Lung (tissue), 12 donors: Measurements from ENCODE around the gene RCBTB2. TPM values are rescaled to one million over a fixed set of nuclear protein-coding genes. Genes with fewer than 3 reads are reported as not detected.
A peak's percentile ranks its signal among the peaks of the same experiment; 100 is the strongest.

Experiments
- ATAC-seq: fragments of 200-7000 bp; cut with Tn5 transposase; one replicate; pipeline ENCODE4 v1.9.1; 2020; ENCODE audit warnings: moderate number of reproducible peaks; ENCODE audit not compliant: insufficient read depth, low FRiP score
- DNase-seq, 3 donors: peaks; one replicate each; pipeline ENCODE4 v3.0.0-alpha.2; 2013 to 2017
- H3K27ac ChIP-seq, 2 donors: one replicate each; pipeline ENCODE4 v1.5.1; 2013; ENCODE audit warnings: mild to moderate bottlenecking in 2 of 2, moderate library complexity in 2 of 2, control low read depth in 1 of 2, inconsistent platforms in 1 of 2, low read depth in 1 of 2, low read length in 1 of 2
- H3K27me3 ChIP-seq, 3 donors: one replicate each; pipeline ENCODE4 v1.5.1; 2013; ENCODE audit warnings: low read length in 2 of 3; ENCODE audit not compliant: control insufficient read depth in 3 of 3, insufficient read depth in 3 of 3
- H3K36me3 ChIP-seq, 4 donors: one replicate each; pipeline ENCODE4 v1.5.1; 2013; ENCODE audit warnings: low read length in 4 of 4, mild to moderate bottlenecking in 1 of 4, moderate library complexity in 1 of 4; ENCODE audit not compliant: control insufficient read depth in 4 of 4, insufficient read depth in 4 of 4
- H3K4me1 ChIP-seq, 5 donors: one replicate each; pipeline ENCODE4 v1.5.1; 2013; ENCODE audit warnings: low read length in 5 of 5, mild to moderate bottlenecking in 2 of 5, moderate library complexity in 1 of 5; ENCODE audit not compliant: control insufficient read depth in 5 of 5, insufficient read depth in 5 of 5
- H3K4me3 ChIP-seq: one replicate; pipeline ENCODE4 v1.5.1; 2013; ENCODE audit warnings: mild to moderate bottlenecking, control low read depth, moderate library complexity
- H3K9ac ChIP-seq, 2 donors: one replicate each; pipeline ENCODE4 v1.5.1; 2013; ENCODE audit warnings: low read length in 2 of 2, control low read depth in 1 of 2; ENCODE audit not compliant: insufficient read depth in 1 of 2
- H3K9me3 ChIP-seq, 4 donors: one replicate each; pipeline ENCODE4 v1.5.1; 2013; ENCODE audit warnings: low read length in 3 of 4, mild to moderate bottlenecking in 1 of 4, moderate library complexity in 1 of 4; ENCODE audit not compliant: control insufficient read depth in 4 of 4, insufficient read depth in 3 of 4
- WGBS, 2 donors: extraction: QIAGEN DNeasy Blood & Tissue Kit; methylation state at CpG; one replicate each; pipeline ENCODE4 v1.1.7; 2013; 5-methylcytosine and 5-hydroxymethylcytosine counted together
- polyA plus RNA-seq, 2 donors: library from polyadenylated mRNA; stranded (reverse); fragments of 200-250 nt; gene quantifications; one replicate each; pipeline ENCODE4 v1.2.1, GENCODE V29; 2013
- total RNA-seq, 2 donors: library from RNA; depleted of rRNA in 1 of 2; stranded (reverse); fragments of >200 nt in 1 of 2; gene quantifications; one replicate each; pipeline ENCODE4 v1.2.1, GENCODE V29; 2014 to 2021
- TF ChIP-seq, protein P1 (sequence below): IDR thresholded peaks from 2 replicates; pipeline ENCODE4 v1.5.1; 2012; ENCODE audit warnings: mild to moderate bottlenecking; ENCODE audit errors: control extremely low read depth, extremely low read depth
- donor health status: control.
- donor health status: control.
- donor health status: Bipolar disorder and iron deficiency.
- donor health status: healthy.
- donor health status: DM: yes; HTN: yes; CAD: no.

The RCBTB2 gene
- total and polyA plus RNA-seq, 4 donors = 8.5 to 18.4 (median 12.1) TPM

DNA sequence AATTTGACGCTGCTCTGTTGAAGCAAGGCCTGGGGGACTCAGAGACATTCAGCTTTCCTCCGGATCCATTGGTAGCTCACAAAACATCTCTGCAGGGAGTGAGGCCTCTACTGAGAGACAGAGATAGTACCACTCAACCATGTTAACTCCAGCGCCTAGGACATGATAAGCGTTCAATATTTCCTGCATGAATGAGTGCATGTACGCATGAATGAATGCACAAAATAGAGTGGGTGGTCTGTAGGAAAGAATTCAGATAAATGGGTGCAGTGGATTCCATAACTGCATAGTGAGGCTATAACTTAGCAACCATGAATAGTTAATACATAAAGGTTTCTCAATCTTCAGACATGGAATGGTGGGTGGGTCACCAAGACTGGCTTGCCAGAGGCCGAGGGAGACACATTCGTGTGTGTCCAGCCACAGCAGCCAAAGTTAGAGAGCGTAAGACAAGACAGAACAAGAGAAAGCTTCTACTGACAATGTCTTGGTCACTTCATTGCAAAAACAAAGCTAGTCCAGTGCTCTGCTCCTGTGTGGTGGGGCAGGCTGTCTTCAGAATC lies 36.3 kb upstream of the RCBTB2 start:
- ATAC-seq (no peak), DNase-seq (no peak)
- no peaks in the 10 kb centered on the region for H3K36me3 ChIP-seq
- no peaks in the 10 kb centered on the region for H3K9me3 ChIP-seq
- no peak overlapping the region for H3K9ac ChIP-seq
- no peak overlapping the region for H3K4me3 ChIP-seq
- H3K4me1 ChIP-seq = peaks cover 5 to 58% (median 9%) of the 10 kb centered on the region in 5 donors
- whole genome bisulfite sequencing, 2 donors = 93 to 95% methylated on average over 8 of the region's 8 CpGs
- no peaks in the 10 kb centered on the region for H3K27me3 ChIP-seq
- TF ChIP-seq, protein P1, sequence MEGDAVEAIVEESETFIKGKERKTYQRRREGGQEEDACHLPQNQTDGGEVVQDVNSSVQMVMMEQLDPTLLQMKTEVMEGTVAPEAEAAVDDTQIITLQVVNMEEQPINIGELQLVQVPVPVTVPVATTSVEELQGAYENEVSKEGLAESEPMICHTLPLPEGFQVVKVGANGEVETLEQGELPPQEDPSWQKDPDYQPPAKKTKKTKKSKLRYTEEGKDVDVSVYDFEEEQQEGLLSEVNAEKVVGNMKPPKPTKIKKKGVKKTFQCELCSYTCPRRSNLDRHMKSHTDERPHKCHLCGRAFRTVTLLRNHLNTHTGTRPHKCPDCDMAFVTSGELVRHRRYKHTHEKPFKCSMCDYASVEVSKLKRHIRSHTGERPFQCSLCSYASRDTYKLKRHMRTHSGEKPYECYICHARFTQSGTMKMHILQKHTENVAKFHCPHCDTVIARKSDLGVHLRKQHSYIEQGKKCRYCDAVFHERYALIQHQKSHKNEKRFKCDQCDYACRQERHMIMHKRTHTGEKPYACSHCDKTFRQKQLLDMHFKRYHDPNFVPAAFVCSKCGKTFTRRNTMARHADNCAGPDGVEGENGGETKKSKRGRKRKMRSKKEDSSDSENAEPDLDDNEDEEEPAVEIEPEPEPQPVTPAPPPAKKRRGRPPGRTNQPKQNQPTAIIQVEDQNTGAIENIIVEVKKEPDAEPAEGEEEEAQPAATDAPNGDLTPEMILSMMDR = no peak
- peak overlapping the region in 1 of 2 donors; percentile 62 for H3K27ac ChIP-seq

DNA sequence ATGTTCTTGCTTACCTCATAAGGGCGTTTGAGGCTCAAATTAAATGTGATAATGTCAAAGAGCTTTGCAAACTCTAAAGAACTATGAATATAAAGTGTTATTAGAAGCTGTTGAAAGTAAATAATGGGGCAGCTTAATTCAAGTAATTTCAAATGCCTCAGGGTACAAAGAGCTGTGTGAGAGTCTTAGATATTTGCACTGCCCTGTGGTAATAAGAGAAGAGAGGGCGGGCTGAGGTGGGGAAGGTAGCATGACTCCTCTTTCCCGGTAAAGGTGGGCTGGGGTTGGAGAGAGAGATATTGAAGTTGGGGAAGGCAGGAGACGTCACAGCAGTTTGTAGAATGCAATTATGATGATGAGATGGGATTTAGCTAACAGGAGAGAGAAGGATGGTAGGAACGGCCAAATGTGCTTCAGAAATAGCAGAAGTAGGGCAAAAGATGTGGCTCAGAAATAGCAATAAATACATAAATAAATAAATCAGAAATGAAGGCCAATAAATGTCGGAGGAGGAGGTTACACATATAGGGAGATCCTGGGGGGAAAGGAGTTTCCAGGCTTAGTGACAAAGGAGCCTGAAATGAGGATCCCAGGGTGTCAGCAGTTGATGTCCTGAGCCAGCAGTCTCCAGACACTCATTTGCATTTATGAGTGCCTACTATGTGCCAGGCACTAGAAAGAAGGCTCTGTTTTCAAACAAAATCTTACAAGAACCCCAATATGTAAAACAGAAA lies 35.7 kb upstream of the RCBTB2 start:
- H3K36me3 ChIP-seq = no peaks in the 10 kb centered on the region
- TF ChIP-seq, protein P1 = no peak
- H3K9ac ChIP-seq = peak overlapping the region in 1 of 2 donors; percentile 14
- peak overlapping the region; percentile 49 to 84 for H3K27ac ChIP-seq
- ATAC-seq = no peak
- peaks cover 3 to 63% (median 9%) of the 10 kb centered on the region in 5 donors for H3K4me1 ChIP-seq
- H3K27me3 ChIP-seq = no peaks in the 10 kb centered on the region
- DNase-seq = no peak
- H3K9me3 ChIP-seq = no peaks in the 10 kb centered on the region
- WGBS, 2 donors = 52 to 54% methylated on average over 6 of the region's 6 CpGs
- H3K4me3 ChIP-seq = no peak overlapping the region

DNA sequence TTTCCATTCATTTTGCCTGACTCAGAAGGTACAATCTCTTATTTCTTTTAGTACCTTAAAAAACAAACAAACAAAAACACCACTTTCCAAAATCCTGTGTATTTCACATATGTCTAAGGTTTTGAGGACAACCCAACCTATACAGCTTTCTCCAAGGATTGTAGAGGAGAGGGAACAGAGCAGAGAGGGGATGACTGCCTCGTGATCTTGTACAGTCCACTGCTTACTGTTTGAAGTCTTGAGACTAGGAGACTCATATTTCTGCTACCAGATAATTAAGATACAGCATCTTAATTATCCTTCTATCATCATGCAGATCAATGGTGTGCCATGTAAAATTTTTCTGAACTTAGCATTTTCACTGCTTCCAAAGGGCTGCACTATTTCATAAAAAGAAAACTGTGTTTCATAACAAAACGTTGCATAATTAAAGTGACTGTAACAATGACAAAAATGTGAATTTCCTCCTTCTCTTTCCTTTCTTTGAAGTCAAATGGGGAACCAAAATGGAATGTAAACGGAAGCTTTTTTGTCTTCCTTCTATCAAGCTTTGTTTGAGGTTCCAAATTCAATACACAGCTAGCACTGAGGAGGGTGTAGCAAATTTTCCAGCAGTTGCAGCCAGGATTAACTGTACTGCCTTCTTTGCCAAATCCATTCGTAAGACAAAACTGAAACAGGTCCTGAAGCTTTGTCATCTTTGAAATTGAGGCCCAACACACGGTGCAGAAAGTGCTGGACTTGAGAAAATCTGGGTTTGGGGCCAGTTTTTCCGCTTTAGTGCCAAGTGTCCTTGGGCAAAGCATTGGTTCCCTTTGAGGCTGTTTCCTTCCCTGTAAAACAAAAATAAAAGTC lies 34.9 kb upstream of the RCBTB2 start:
- Histone ChIP-seq H3K9ac (peak overlapping the region in 1 of 2 donors; percentile 14), H3K4me1 (peaks cover 3 to 63% (median 9%) of the 10 kb centered on the region in 5 donors)
- 6 to 16% methylated on average over 6 of the region's 6 CpGs for WGBS, 2 donors

More for the DNA sequence above, 34.9 kb upstream of the RCBTB2 start:
- no peak for ATAC-seq
- H3K4me3 ChIP-seq = no peak overlapping the region
- peak in 2 of 3 donors; percentile 84 to 90 for DNase-seq
- no peaks in the 10 kb centered on the region for H3K27me3 ChIP-seq
- H3K36me3 ChIP-seq = no peaks in the 10 kb centered on the region
- H3K9me3 ChIP-seq = no peaks in the 10 kb centered on the region
- H3K27ac ChIP-seq = peak overlapping the region; percentile 5 to 84
- TF ChIP-seq, protein P1 = no peak
